Activated CD4-positive, alpha-beta T cell treated with anti-CD3 and anti-CD28 coated beads for 48 hours (primary cell): Measurements from ENCODE around the gene GORASP1.
A peak's percentile ranks its signal among the peaks of the same experiment; 100 is the strongest.

Experiments
- DNase-seq: peaks from one replicate; pipeline ENCODE4 v3.0.0-alpha.2; 2020

Gene GORASP1

GRCh38 chr3:39140341-39140971 is 33.0 kb upstream of the GORASP1 start:
- DNase-seq, result no peak

GRCh38 chr3:39139442-39139841 is 32.0 kb upstream of the GORASP1 start:
- DNase-seq, result no peak

GRCh38 chr3:39138804-39139415 is 31.5 kb upstream of the GORASP1 start:
- DNase-seq, result no peak

- DNase-seq, result no peak
Observed at GRCh38 chr3:39137991-39138803, 30.8 kb upstream of the GORASP1 start.

GRCh38 chr3:39137435-39137936 is 30.1 kb upstream of the GORASP1 start:
- no peak for DNase-seq

GRCh38 chr3:39136533-39137434 is 29.4 kb upstream of the GORASP1 start:
- DNase-seq, result no peak

- DNase-seq, result no peak
Observed at GRCh38 chr3:39135170-39135805, 27.9 kb upstream of the GORASP1 start.

GRCh38 chr3:39134305-39134704 is 26.9 kb upstream of the GORASP1 start:
- no peak for DNase-seq

GRCh38 chr3:39133822-39134221 is 26.4 kb upstream of the GORASP1 start:
- DNase-seq, result no peak

GRCh38 chr3:39133093-39133490 is 25.7 kb upstream of the GORASP1 start:
- no peak for DNase-seq

GRCh38 chr3:39132096-39133092 is 25.0 kb upstream of the GORASP1 start:
- no peak for DNase-seq

GRCh38 chr3:39130693-39131265 is 23.4 kb upstream of the GORASP1 start:
- no peak for DNase-seq

GRCh38 chr3:39130026-39130425 is 22.6 kb upstream of the GORASP1 start:
- no peak for DNase-seq

GRCh38 chr3:39128951-39129350 is 21.5 kb upstream of the GORASP1 start:
- no peak for DNase-seq

GRCh38 chr3:39127908-39128304 is 20.5 kb upstream of the GORASP1 start:
- DNase-seq, result no peak

GRCh38 chr3:39127269-39127907 is 20.0 kb upstream of the GORASP1 start:
- DNase-seq, result no peak

- DNase-seq, result peak; percentile 50
Observed at GRCh38 chr3:39126532-39127071, 19.2 kb upstream of the GORASP1 start.

GRCh38 chr3:39125841-39126500 is 18.5 kb upstream of the GORASP1 start:
- no peak for DNase-seq
